ENCODE measurements around the gene PITRM1.

The PITRM1 gene

GRCh38 chr10:3169271-3169670, 3.3 kb downstream of the PITRM1 start:
- Histone ChIP-seq H3K4me1 (peaks cover 0 to 20% (median 18%) of the 10 kb centered on the region in 4 donors), H3K9me3 (no peaks in the 10 kb centered on the region), H3K27ac (no peak overlapping the region), H3K4me3 (no peak overlapping the region), H3K27me3 (no peaks in the 10 kb centered on the region), H3K36me3 (peaks cover 54 to 58% (median 58%) of the 10 kb centered on the region in 3 donors)
- intact Hi-C loops (cut with DNase I; ENCODE audit: low total_unique reads), result no loop called here
- no peak for TF ChIP-seq CTCF (IDR thresholded peaks at IDR 0.05)
- DNase-seq, result no peak

- H3K27me3 ChIP-seq, result no peaks in the 10 kb centered on the region
- intact Hi-C loops (cut with DNase I; ENCODE audit: low total_unique reads), result no loop called here
- H3K36me3 ChIP-seq, result peaks cover 69 to 73% (median 72%) of the 10 kb centered on the region in 3 donors
- H3K4me3 ChIP-seq, result no peak overlapping the region
- H3K4me1 ChIP-seq, result peaks cover 0 to 16% (median 14%) of the 10 kb centered on the region in 4 donors
- TF ChIP-seq CTCF (IDR thresholded peaks at IDR 0.05), result no peak
- H3K9me3 ChIP-seq, result no peaks in the 10 kb centered on the region
- no peak for DNase-seq
- H3K27ac ChIP-seq, result no peak overlapping the region
Measured at GRCh38 chr10:3167611-3168330, 4.8 kb downstream of the PITRM1 start.

GRCh38 chr10:3166496-3167290, 5.9 kb downstream of the PITRM1 start:
- no peaks in the 10 kb centered on the region for H3K9me3 ChIP-seq
- no peaks in the 10 kb centered on the region for H3K27me3 ChIP-seq
- no peak for DNase-seq
- no peak overlapping the region for H3K27ac ChIP-seq
- intact Hi-C loops (cut with DNase I; ENCODE audit: low total_unique reads), result no loop called here
- H3K4me1 ChIP-seq, result peaks cover 0 to 15% (median 14%) of the 10 kb centered on the region in 4 donors
- H3K36me3 ChIP-seq, result peaks cover 80 to 84% (median 81%) of the 10 kb centered on the region in 3 donors
- H3K4me3 ChIP-seq, result no peak overlapping the region
- no peak for TF ChIP-seq CTCF (IDR thresholded peaks at IDR 0.05)

GRCh38 chr10:3165196-3165595, 7.4 kb downstream of the PITRM1 start:
- Histone ChIP-seq H3K36me3 (peaks cover 90 to 99% (median 94%) of the 10 kb centered on the region in 3 donors), H3K27ac (no peak overlapping the region), H3K4me3 (no peak overlapping the region), H3K9me3 (no peaks in the 10 kb centered on the region), H3K27me3 (no peaks in the 10 kb centered on the region), H3K4me1 (peaks cover 0 to 3% (median 2%) of the 10 kb centered on the region in 4 donors)
- no peak for TF ChIP-seq CTCF (IDR thresholded peaks at IDR 0.05)
- intact Hi-C loops (cut with DNase I; ENCODE audit: low total_unique reads), result no loop called here
- no peak for DNase-seq

GRCh38 chr10:3163879-3164278, 8.7 kb downstream of the PITRM1 start:
- Histone ChIP-seq H3K27ac (no peak overlapping the region), H3K9me3 (no peaks in the 10 kb centered on the region), H3K27me3 (no peaks in the 10 kb centered on the region), H3K4me3 (no peak overlapping the region), H3K4me1 (no peaks in the 10 kb centered on the region), H3K36me3 (peaks cover 92 to 100% (median 99%) of the 10 kb centered on the region in 3 donors)
- intact Hi-C loops (cut with DNase I; ENCODE audit: low total_unique reads), result no loop called here
- no peak for TF ChIP-seq CTCF (IDR thresholded peaks at IDR 0.05)
- DNase-seq, result no peak
